ENCODE data around the gene ADAMTSL5.

DNA sequence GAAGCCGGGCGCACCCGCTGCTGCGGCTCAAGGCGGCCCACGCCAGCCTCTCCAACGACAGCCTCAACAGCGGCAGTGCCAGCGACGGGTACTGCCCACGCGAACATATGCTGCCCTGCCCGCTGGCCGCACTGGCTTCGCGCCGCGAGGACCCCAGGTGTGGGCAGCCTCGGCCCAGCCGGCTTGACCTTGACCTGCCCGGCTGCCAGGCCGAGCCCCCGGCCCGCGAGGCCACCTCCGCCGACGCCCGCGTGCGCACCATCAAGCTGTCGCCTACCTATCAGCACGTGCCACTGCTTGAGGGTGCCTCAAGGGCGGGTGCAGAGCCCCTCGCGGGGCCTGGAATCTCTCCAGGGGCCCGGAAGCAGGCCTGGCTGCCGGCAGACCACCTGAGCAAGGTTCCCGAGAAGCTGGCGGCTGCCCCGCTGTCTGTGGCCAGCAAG lies 46.8 kb downstream of the ADAMTSL5 start:
- TF ChIP-seq, protein P1, sequence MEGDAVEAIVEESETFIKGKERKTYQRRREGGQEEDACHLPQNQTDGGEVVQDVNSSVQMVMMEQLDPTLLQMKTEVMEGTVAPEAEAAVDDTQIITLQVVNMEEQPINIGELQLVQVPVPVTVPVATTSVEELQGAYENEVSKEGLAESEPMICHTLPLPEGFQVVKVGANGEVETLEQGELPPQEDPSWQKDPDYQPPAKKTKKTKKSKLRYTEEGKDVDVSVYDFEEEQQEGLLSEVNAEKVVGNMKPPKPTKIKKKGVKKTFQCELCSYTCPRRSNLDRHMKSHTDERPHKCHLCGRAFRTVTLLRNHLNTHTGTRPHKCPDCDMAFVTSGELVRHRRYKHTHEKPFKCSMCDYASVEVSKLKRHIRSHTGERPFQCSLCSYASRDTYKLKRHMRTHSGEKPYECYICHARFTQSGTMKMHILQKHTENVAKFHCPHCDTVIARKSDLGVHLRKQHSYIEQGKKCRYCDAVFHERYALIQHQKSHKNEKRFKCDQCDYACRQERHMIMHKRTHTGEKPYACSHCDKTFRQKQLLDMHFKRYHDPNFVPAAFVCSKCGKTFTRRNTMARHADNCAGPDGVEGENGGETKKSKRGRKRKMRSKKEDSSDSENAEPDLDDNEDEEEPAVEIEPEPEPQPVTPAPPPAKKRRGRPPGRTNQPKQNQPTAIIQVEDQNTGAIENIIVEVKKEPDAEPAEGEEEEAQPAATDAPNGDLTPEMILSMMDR (IDR thresholded peaks at IDR 0.05; ENCODE audit: low read length): no peak
- no peak for TF ChIP-seq EZH2phosphoT487 (IDR thresholded peaks at IDR 0.05; ENCODE audit: low read length)

Data from MM.1S (cell line).